Suppressor macrophage treated with lipopolysaccharide for 4 hours (primary cell): Measurements from ENCODE around the gene SESTD1.

Experiments
- DNase-seq: peaks from one replicate; pipeline ENCODE4 v3.0.0-alpha.2; 2020

SESTD1 gene

GRCh38 chr2:179179719-179180118 lies 84.9 kb downstream of the SESTD1 start:
- no peak for DNase-seq

GRCh38 chr2:179177694-179178093 lies 86.9 kb downstream of the SESTD1 start:
- no peak for DNase-seq

- no peak for DNase-seq
Observed at GRCh38 chr2:179174240-179174639, 90.4 kb downstream of the SESTD1 start.

- no peak for DNase-seq
Observed at GRCh38 chr2:179172894-179173293, 91.7 kb downstream of the SESTD1 start.

- no peak for DNase-seq
Observed at GRCh38 chr2:179171371-179171770, 93.3 kb downstream of the SESTD1 start.

- DNase-seq, result peak; percentile 56
Observed at GRCh38 chr2:179170901-179171300, 93.7 kb downstream of the SESTD1 start.

- DNase-seq, result no peak
Observed at GRCh38 chr2:179165356-179166000, 99.2 kb downstream of the SESTD1 start.

GRCh38 chr2:179141206-179141605 lies 123.4 kb downstream of the SESTD1 start:
- DNase-seq, result no peak

- DNase-seq, result no peak
Observed at GRCh38 chr2:179140571-179140970, 124.1 kb downstream of the SESTD1 start.

GRCh38 chr2:179139506-179139905 lies 125.1 kb downstream of the SESTD1 start:
- DNase-seq, result no peak

GRCh38 chr2:179137200-179137759 lies 127.4 kb downstream of the SESTD1 start:
- DNase-seq, result no peak

- no peak for DNase-seq
Observed at GRCh38 chr2:179133016-179133415, 131.6 kb downstream of the SESTD1 start.

- DNase-seq, result no peak
Observed at GRCh38 chr2:179132076-179132475, 132.6 kb downstream of the SESTD1 start.

- no peak for DNase-seq
Observed at GRCh38 chr2:179130560-179130959, 134.1 kb downstream of the SESTD1 start.

- peak; percentile 23 for DNase-seq
Observed at GRCh38 chr2:179129574-179130238, 134.9 kb downstream of the SESTD1 start.

- peak; percentile 5 for DNase-seq
Observed at GRCh38 chr2:179125404-179125803, 139.2 kb downstream of the SESTD1 start.

GRCh38 chr2:179124282-179124681 lies 140.3 kb downstream of the SESTD1 start:
- no peak for DNase-seq

GRCh38 chr2:179123272-179123662 lies 141.4 kb downstream of the SESTD1 start:
- no peak for DNase-seq

GRCh38 chr2:179107737-179108136 lies 156.9 kb downstream of the SESTD1 start:
- no peak for DNase-seq

GRCh38 chr2:179106676-179107428 lies 157.8 kb downstream of the SESTD1 start:
- peak; percentile 88 for DNase-seq

GRCh38 chr2:179106342-179106675 lies 158.3 kb downstream of the SESTD1 start:
- no peak for DNase-seq

- peak; percentile 45 for DNase-seq
Observed at GRCh38 chr2:179104736-179105135, 159.9 kb downstream of the SESTD1 start.

GRCh38 chr2:179098080-179098689 lies 166.4 kb downstream of the SESTD1 start:
- DNase-seq, result no peak
